ENCODE results near the gene AKAP9. TPM values are rescaled to one million over a fixed set of nuclear protein-coding genes. Genes with fewer than 3 reads are reported as not detected.
A peak's percentile ranks its signal among the peaks of the same experiment; 100 is the strongest.
"Not testable (repeated sequence)": the region's sequence is repeated elsewhere in the genome, so short reads cannot be mapped to it uniquely, and the experiment has no call there.

AKAP9 gene
- total RNA-seq, 2 donors from 2014 or later = 70.0 to 93.9 TPM

DNA sequence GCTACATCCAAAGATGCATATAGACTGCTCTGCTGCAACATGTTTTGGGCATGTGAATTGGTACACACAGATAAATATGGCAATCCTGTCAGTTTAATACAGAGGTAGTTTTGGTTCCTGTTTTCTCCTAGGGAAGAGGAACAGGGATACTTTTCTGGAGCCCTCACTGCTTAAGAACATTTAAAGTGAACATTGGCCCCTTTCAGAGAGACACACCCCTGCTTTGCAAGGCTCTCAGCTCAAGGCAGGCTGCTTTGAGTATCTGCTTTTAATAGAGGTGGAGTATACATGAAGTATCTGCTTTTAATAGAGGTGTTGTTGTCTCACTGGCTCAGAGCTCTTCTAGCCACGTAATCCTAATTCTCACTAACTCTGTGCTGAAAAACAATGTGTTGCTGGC is 154.7 kb downstream of the AKAP9 start:
- H3K27me3 ChIP-seq = no peaks in the 10 kb centered on the region
- 92 to 95% methylated on average over 1 of the region's 1 CpG for WGBS, 2 donors
- H3K27ac ChIP-seq = no peak overlapping the region
- TF ChIP-seq POLR2A (IDR thresholded peaks at IDR 0.05) = no peak
- TF ChIP-seq, protein P1, sequence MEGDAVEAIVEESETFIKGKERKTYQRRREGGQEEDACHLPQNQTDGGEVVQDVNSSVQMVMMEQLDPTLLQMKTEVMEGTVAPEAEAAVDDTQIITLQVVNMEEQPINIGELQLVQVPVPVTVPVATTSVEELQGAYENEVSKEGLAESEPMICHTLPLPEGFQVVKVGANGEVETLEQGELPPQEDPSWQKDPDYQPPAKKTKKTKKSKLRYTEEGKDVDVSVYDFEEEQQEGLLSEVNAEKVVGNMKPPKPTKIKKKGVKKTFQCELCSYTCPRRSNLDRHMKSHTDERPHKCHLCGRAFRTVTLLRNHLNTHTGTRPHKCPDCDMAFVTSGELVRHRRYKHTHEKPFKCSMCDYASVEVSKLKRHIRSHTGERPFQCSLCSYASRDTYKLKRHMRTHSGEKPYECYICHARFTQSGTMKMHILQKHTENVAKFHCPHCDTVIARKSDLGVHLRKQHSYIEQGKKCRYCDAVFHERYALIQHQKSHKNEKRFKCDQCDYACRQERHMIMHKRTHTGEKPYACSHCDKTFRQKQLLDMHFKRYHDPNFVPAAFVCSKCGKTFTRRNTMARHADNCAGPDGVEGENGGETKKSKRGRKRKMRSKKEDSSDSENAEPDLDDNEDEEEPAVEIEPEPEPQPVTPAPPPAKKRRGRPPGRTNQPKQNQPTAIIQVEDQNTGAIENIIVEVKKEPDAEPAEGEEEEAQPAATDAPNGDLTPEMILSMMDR (IDR thresholded peaks at IDR 0.05) = no peak
- H3K4me3 ChIP-seq = no peak overlapping the region
- ATAC-seq (peak; percentile 12), DNase-seq (no peak)
- intact Hi-C loops (cut with DNase I) = no loop called here
- no peaks in the 10 kb centered on the region for H3K4me1 ChIP-seq
- H3K9me3 ChIP-seq = no peaks in the 10 kb centered on the region
- peaks cover 11 to 41% of the 10 kb centered on the region in 2 donors for H3K36me3 ChIP-seq (replicated peaks in 1 of 2; ENCODE audit: insufficient read depth in 1 of 2, low read depth in 2 of 2)

DNA sequence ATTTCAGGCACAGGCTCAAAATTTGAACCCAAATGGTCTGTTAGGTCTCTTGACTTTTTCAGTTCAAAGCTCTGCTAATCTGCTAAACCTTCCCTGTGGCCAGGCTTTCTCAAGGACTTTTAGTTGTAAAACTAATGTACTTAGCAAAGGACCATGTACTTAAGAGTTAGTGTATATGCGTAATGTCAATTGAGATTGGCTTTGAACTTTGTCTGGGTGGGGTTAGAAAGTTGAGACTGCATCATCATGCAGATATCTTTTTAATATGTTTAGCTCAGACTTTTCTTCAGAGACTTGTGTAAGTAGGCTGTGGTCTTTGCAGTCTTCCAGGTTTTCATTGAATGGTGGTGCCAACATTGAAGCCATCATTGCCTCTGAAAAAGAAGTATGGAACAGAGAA is 159.9 kb downstream of the AKAP9 start:
- Histone ChIP-seq H3K4me3 (no peak overlapping the region), H3K9me3 (no peaks in the 10 kb centered on the region), H3K4me1 (no peaks in the 10 kb centered on the region), H3K36me3 (replicated peaks in 1 of 2; ENCODE audit: insufficient read depth in 1 of 2, low read depth in 2 of 2) (peaks cover 11 to 41% of the 10 kb centered on the region in 2 donors), H3K27ac (no peak overlapping the region), H3K27me3 (no peaks in the 10 kb centered on the region)
- ATAC-seq (no peak), DNase-seq (no peak)
- intact Hi-C loops (cut with DNase I) = no loop called here
- TF ChIP-seq, protein P1 (IDR thresholded peaks at IDR 0.05) = no peak
- TF ChIP-seq POLR2A (IDR thresholded peaks at IDR 0.05) = no peak
- WGBS, 2 donors = 94% methylated on average over 1 of the region's 1 CpG

DNA sequence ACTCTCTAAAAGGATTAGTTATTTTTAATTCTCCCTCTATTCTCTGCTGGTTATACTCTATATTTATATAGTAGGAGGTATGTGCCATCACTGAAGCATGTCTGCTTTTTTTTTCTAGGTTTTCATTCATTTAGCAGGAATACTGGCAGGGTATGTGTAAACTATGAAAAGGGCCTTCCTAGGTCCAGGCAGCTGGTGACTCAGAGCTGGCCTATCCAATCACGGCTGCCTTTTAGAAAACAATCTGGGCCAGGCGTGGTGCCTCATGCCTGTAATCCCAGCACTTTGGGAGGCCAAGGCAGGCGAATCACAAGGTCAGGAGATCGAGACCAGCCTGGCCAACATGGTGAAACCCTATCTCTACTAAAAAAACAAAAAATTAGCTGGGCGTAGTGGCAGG is 162.2 kb downstream of the AKAP9 start:
- 96 to 100% methylated on average over 5 of the region's 5 CpGs for WGBS, 2 donors
- intact Hi-C loops (cut with DNase I); ATAC-seq; H3K27me3 ChIP-seq; H3K9me3 ChIP-seq; H3K4me1 ChIP-seq; DNase-seq; H3K27ac ChIP-seq; H3K4me3 ChIP-seq: not testable (repeated sequence)
- peaks cover 0 to 29% of the 10 kb centered on the region in 2 donors for H3K36me3 ChIP-seq (replicated peaks in 1 of 2; ENCODE audit: insufficient read depth in 1 of 2, low read depth in 2 of 2)

DNA sequence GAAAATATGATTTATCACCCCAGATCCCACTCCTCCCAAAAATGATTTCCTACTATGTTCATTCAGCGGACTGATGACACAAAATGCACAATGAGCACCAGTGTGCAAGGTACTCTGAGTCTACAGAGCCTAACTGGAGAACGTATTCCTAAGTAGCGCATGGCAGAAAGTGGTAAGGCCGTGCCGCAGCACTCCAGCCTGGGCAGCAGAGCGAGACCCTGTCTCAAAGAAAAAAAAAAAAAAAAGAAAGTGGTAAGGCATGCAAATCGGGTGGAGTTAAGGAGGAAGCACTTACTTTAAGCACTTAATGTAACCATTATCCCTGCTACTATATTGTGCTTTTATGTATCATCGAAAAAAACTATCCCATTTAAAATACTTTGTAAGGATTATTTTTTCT is 168.2 kb downstream of the AKAP9 start:
- Histone ChIP-seq H3K36me3 (replicated peaks in 1 of 2; ENCODE audit: insufficient read depth in 1 of 2, low read depth in 2 of 2) (peaks cover 5 to 6% of the 10 kb centered on the region in 2 donors), H3K9me3 (no peaks in the 10 kb centered on the region), H3K27me3 (no peaks in the 10 kb centered on the region), H3K27ac (no peak overlapping the region), H3K4me1 (no peaks in the 10 kb centered on the region), H3K4me3 (no peak overlapping the region)
- intact Hi-C loops (cut with DNase I) = no loop called here
- TF ChIP-seq, protein P1 (IDR thresholded peaks at IDR 0.05) = no peak
- DNase-seq = no peak
- ATAC-seq = no peak
- 95 to 96% methylated on average over 8 of the region's 8 CpGs for WGBS, 2 donors

DNA sequence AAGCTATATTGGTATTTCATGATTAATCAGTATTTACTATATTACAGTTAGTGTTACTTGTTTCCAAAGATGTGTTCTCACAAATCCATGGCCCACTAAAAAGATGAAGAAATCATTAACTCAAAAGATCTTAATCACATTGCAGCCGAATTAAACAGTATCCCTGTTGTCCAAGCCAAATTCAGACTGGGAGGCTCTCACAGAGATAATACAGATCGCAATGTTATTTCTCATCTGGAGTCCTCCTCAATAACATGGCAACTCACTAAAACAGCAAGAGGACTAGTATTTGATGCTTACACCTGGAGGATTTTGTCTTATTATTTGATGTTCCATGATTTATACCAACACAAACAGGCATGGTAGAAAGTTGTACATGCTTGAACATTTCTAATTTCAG is 170.2 kb downstream of the AKAP9 start:
- intact Hi-C loops (cut with DNase I) = no loop called here
- H3K36me3 ChIP-seq (replicated peaks in 1 of 2; ENCODE audit: insufficient read depth in 1 of 2, low read depth in 2 of 2) = peaks cover 4 to 6% of the 10 kb centered on the region in 2 donors
- ATAC-seq = no peak

More for the DNA sequence above, 170.2 kb downstream of the AKAP9 start:
- Histone ChIP-seq H3K4me3 (no peak overlapping the region), H3K9me3 (no peaks in the 10 kb centered on the region), H3K4me1 (no peaks in the 10 kb centered on the region), H3K27ac (no peak overlapping the region), H3K27me3 (no peaks in the 10 kb centered on the region)
- 52 to 64% methylated on average over 2 of the region's 2 CpGs for WGBS, 2 donors
- DNase-seq = no peak
- TF ChIP-seq POLR2A (IDR thresholded peaks at IDR 0.05) = no peak
- TF ChIP-seq, protein P1 (IDR thresholded peaks at IDR 0.05) = no peak

All from body of pancreas (tissue), 4 donors.